Peyer's patch (tissue), 4 donors: ENCODE measurements around the gene CCNB2.

ENCODE experiments used
- CTCF ChIP-seq, 6 experiments: fragments of 450-650 bp in 4 of 6; fragments of 200-600 bp in 2 of 6; sonication (generic) in 1 of 6; IDR thresholded peaks; one replicate each; pipeline ENCODE4 v1.5.1; 2017 to 2019; ENCODE audit warnings: antibody characterized with exemption in 6 of 6, mild to moderate bottlenecking in 3 of 6, moderate library complexity in 1 of 6
- POLR2A ChIP-seq, 2 donors: fragments of 450-650 bp; IDR thresholded peaks; one replicate each; pipeline ENCODE4 v1.5.1; 2017; ENCODE audit warnings: antibody characterized with exemption in 2 of 2, mild to moderate bottlenecking in 2 of 2, moderate library complexity in 2 of 2

DNA sequence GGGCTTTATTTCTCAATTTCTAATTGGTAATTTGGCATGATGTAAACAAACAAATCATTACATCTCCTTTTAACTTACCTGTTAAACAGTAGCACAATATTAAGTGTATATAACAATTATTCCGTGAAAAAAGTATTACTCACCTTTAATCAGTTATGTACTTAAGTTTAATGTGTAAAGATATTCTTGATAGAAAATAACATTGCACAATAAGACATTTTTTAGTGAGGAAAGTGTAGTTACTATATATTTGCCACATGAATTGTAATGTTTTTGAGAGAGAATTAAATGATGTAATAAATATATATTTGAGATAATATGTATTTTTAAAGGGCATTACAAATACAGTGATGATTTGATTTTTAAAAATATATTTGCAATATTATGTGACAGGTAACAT, 10.9 kb upstream of the CCNB2 start:
- TF ChIP-seq CTCF (IDR thresholded peaks at IDR 0.05) (no peak), POLR2A (IDR thresholded peaks at IDR 0.05) (no peak)
